HG03064 (cell line): ENCODE results near the gene IL17RE.
"Not testable (repeated sequence)": the region's sequence is repeated elsewhere in the genome, so short reads cannot be mapped to it uniquely, and the experiment has no call there.

ENCODE experiments used
- ATAC-seq: cut with Tn5 transposase; IDR thresholded peaks from one replicate; pipeline ENCODE4 v1.9.1; 2021; ENCODE audit warnings: low read depth; ENCODE audit not compliant: unreplicated experiment

Gene IL17RE

DNA sequence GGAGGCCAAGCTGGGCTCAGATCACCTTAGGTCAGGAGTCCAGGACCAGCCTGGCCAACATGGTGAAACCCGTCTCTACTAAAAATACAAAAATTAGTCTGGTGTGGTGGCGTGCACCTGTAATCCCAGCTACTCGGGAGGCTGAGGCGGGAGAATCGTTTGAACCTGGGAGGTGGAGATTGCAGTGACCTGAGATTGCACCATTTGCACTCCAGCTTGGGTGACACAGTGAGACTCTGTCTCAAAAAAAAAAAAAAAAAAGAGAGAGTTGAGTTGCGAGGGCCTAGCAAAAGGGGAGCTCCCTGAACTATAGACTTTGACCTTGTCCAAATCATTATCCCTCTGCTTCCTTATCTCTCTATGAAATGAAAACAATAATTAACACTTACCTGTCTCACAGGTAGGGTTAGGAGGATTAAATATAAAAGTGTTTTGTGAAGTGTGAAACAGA is 1.7 kb upstream of the IL17RE start:
- not testable (repeated sequence) for ATAC-seq

DNA sequence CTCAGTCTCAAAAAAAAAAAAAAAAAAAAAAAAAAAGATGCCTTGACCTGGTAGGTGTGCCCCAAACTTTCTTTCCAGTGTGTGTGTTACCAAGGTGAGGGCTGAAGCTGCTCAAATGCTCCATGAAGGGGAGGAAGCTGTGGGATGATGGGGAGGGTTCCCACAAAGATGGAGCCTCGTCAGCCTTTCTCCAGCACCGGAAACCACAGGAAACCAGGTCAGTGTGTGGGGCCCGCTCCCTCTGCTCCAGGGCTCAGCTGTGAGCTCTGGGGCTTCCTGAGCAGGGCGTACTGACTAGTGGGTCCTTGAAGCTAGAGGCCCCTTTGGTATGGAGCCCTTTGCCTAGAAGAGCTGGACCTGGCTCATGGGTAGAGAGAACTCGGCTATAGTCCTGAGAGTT is 681 bp upstream of the IL17RE start:
- no peak for ATAC-seq

DNA sequence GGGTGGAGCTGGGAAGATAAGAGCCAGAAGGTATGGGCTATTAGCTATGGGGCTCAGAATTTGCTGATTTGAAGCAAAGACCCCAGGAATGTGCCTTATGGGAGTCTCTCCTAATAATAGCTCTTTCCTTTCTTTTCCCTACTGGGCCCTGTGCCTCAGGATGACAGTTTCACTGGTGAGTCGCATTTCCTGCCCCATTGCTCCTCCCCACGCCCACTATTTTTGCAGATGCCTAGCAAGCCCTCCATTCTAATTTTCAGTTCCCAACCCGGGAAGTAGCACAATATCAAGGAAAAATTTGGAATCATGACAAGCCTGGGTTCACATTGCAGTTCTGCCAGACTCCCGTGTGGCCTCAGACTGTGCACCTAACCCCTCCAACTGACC is 583 bp downstream of the IL17RE start:
- no peak for ATAC-seq

DNA sequence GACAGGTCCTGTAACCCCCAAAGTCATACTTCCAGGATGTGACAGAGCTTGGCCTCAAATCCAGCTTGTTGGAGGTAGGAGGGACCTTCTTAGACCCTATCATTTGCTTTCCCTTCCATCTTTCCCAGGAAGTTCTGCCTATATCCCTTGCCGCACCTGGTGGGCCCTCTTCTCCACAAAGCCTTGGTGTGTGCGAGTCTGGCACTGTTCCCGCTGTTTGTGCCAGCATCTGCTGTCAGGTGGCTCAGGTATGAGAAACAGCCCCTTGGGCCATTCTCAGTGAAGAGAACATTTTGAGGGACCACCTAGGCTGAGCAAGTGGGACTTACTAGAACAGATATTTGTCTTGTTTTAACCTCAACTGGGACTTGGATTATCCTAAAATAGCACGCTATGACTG is 1.3 kb downstream of the IL17RE start:
- ATAC-seq: no peak

DNA sequence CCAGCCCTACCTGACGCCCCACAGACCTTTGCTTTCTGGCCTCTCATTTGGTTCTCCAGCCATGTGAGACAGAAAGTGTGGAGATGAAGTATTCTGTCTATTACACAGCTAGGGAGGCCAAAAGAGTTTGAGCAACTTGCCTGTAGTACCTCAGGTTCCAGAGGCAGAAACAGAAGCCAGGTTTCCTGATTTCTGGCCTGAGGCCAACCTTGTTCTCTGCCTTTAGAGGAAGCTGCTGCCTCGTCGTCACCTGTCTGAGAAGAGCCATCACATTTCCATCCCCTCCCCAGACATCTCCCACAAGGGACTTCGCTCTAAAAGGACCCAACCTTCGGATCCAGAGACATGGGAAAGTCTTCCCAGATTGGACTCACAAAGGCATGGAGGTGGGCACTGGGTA is 3.8 kb downstream of the IL17RE start:
- no peak for ATAC-seq

DNA sequence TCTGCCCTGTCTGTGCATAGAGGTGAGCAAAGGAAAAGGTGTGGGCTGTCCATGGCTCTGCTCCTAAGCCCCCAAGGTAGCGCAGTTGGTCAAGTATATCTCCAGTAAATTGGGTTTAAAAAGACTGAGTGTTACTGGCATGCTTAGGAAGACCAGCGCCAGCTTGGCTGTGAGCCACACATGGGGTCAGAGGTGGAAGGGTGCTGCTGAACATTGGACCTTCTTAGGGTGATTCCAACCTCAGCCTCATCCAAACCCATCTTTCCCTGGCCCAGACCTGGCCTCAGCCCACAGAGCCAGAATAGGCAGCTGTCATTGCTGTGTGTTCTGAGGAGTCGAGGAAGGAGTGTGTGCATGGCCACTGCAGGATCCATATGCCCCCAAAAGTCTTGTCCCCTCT is 5.6 kb downstream of the IL17RE start:
- no peak for ATAC-seq

DNA sequence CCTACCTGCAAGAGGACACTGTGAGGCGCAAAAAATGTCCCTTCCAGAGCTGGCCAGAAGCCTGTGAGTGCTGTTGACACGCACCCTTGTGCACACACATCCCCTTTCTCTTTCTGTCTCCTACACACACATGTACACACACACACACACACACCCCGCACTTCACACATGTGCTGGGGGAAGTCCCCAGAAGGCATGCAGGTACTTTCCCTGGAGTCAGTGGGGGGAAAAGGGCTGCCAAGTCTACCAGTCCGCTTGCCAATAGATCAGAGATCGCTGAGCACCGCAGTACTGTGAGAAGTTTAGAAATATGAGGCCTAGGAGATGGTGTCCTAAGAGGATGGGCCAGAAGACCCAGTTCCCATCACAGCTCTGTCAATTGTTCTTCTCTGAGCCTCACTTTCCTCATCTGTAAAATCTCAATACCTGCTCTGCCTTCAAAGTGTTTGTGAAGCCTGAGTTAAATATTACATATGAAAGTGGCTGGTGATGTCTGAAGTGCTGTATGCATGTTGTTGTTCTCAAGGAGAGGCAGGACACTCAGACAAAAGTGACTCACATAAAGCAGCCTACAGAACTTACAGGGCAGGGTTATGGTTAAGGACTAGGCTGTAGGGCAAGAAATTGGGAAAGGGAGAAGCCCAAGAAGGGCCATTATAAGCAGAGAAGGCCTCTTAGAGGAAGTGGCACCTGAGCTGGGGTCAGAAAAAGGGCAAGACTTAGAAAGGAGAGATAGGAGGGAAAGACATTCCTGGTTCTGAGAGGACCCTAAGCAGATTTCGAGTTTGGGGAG is 6.8 kb downstream of the IL17RE start:
- ATAC-seq: no peak

DNA sequence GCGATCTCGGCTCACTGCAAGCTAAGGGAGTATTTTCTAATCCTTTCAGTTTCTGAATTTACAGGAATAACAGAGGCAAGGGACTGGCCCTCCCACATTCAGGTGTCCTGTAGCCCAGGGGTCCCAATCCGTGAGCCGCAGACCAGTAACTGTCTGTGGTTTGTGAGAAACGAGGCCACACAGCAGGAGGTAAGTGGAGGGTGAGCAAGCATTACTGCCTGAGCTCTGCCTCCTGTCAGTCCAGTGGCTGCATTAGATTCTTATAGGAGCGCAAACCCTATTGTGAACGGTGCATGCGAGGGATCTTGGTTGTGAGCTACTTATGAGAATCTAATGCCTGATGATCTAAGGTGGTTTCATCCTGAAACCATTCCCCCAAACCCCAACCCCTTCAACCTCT is 9.2 kb downstream of the IL17RE start:
- ATAC-seq: no peak

DNA sequence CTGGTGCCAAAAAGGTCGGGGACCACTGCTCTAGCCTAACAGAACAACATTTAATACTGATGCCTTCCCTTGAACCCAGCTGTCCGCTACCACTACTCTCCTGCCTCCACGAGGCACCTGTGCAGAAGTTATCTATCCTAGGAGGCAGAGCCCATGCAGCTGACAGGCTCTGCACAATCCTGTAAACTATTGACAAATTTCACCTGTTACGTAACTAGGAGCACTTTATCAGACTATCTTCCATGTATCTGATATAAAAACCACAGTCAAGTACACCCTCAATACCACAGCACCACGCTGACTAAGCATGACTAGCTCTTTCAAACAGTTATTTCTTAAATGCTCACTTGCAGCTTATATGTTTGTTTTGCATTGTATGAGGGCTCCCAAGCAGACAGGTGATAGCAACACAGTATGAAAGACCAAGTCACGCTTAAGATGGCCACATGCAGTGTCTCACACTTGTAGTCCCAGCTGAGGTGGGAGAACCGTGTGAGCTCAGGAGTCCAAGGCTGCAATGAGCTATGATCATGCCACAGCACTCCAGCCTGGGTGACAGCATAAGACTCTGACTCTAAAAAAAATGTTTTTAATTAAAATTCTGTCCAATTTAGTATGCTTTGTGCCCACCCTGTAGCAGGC is 9.8 kb downstream of the IL17RE start:
- ATAC-seq: no peak

DNA sequence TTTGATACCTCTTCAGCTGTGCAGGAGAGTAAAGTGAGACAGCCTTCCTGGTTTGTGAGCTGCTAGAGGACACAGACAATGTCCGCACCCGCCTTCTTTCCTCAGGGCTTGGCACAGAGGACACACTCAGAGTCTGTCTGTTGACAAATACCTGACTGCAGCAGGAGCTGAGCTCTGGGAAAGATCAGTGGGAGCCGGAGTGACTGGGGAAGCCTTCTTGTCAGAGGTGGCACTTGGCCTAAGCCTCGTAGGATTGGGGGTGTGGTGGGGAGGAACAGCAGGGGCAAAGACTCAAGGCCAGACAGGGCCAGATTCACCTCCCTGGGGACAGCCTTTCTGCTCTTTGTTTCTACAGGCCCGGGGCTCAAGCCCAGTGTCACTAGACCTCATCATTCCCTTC is 11.0 kb downstream of the IL17RE start:
- ATAC-seq: no peak

DNA sequence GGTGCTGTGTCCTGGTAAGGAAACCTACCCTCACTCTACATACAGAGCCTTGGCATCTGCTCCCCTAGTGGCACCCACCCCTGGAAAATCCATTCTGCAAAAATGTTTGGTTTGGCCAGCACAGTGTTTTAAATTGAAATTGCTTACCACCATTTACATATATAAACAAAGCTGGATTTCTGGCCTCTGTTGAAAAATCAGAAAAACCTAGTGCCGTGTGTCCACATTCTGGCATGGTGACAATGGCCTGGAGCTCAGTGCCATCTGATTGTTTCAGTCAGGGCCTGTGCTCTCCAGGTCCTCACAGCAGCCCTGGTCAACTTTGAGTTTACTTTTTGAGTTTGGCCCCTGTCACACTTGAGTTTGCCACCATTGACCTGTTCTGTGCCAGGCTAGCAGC is 11.4 kb downstream of the IL17RE start:
- no peak for ATAC-seq

DNA sequence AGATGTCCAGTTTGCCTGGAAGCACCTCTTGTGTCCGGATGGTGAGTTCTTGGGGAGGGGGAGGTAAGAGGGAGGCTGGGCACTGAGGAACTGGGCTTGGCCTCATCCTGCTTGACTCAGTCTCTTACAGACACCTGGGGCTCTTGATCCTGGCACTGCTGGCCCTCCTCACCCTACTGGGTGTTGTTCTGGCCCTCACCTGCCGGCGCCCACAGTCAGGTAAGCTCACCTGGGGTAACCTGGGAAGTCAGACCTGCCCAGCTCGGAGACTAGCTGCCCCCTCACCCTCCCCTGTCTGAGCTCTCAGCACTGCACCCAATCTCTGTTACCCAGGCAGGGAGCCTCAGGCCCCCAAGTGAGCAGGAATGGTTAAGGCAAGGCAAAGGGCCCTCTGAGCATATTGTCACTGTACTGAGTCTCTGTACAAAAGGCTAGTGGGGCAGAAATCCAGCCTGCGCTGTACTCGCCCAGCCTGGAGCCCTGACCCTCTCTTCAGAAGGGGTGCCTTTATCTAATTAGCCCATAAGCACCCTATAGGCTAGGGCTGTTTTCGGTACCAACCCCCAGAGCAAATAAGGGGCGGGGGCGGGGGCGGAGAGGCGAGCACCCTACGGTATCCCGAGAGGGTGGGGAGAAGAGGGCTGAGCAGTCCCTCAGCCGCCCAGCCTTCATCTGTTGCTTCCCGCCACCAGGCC is 12.1 kb downstream of the IL17RE start:
- no peak for ATAC-seq

DNA sequence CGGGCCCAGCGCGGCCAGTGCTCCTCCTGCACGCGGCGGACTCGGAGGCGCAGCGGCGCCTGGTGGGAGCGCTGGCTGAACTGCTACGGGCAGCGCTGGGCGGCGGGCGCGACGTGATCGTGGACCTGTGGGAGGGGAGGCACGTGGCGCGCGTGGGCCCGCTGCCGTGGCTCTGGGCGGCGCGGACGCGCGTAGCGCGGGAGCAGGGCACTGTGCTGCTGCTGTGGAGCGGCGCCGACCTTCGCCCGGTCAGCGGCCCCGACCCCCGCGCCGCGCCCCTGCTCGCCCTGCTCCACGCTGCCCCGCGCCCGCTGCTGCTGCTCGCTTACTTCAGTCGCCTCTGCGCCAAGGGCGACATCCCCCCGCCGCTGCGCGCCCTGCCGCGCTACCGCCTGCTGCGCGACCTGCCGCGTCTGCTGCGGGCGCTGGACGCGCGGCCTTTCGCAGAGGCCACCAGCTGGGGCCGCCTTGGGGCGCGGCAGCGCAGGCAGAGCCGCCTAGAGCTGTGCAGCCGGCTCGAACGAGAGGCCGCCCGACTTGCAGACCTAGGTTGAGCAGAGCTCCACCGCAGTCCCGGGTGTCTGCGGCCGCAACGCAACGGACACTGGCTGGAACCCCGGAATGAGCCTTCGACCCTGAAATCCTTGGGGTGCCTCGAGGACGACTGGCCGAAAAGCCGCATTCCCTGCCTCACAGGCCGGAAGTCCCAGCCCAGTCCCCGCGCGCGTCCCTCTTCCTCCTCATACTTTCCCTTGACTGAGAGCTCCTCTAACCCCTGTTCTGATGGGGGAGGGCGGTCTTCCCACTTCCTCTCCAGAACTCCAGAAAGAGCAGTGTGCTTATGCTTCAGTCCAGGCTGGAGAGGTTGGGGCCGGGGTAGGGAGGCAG is 12.8 kb downstream of the IL17RE start:
- ATAC-seq: no peak

DNA sequence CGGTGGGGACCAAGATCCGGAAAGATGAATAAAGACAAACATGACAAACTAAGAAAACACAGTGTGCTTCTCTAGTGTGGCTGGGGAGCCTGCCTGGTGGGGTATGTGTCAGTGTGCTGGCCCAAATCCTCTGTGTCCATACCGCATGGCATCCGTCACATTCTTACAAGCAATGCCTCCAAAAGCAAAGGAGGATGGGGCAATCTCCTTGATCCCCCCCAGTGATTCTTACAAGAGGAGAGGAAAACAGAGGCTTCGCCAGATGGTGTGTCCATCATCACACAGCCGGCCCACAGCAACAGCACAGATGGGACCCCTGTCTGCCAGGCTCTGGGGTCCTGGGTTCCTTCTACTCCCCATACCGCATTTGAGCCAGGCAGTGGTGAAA is 13.7 kb downstream of the IL17RE start:
- no peak for ATAC-seq

DNA sequence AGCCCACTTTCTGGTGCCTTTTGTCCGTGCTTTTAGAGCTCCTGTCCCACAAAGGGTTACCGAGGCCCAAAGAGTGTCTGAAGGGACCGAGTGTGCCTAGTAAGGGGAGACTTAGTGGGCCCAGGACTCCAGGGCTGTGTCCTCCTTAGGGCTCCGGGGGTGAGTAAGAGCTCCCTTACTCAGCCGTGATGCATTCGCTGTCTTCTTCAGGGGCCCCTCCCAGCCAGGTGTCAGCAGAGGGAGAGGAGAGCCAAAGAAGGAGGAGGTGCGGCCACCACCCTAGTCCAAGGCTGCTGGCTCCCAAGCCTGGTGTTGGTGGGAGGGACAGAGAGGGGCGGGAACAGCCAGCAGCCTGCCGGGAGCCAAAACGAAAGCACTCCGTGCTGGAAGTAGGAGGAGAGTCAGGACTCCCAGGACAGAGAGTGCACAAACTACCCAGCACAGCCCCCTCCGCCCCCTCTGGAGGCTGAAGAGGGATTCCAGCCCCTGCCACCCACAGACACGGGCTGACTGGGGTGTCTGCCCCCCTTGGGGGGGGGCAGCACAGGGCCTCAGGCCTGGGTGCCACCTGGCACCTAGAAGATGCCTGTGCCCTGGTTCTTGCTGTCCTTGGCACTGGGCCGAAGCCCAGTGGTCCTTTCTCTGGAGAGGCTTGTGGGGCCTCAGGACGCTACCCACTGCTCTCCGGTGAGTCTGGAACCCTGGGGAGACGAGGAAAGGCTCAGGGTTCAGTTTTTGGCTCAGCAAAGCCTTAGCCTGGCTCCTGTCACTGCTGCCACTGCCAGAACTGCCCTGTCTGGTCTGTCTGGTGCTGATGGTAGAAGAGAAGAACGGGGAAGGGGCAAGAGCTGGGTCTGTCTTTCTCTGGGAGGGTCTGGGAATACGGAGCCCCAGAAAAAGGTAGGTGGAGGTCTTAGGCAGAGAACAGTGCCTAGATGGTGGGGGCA is 14.4 kb downstream of the IL17RE start, which contains the start of gene IL17RC:
TSS of gene IL17RC (plus strand) at position 365 of the 947 bp plus-strand sequence. CDS start at position 583, 218 bp downstream.
- ATAC-seq: no peak

DNA sequence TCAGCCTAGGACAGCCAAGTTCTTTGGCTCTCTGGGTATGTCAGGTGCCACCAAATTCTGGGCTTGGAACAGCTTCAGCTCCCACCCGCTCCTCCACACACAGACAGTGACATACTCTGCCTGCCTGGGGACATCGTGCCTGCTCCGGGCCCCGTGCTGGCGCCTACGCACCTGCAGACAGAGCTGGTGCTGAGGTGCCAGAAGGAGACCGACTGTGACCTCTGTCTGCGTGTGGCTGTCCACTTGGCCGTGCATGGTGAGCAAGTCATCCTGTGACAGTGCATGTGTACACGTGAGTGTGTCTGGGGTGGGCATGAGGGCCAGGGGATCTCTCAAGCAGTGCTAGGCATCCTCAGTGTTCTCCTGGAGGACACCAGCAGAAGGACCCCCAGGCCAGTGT is 15.2 kb downstream of the IL17RE start:
- no peak for ATAC-seq

DNA sequence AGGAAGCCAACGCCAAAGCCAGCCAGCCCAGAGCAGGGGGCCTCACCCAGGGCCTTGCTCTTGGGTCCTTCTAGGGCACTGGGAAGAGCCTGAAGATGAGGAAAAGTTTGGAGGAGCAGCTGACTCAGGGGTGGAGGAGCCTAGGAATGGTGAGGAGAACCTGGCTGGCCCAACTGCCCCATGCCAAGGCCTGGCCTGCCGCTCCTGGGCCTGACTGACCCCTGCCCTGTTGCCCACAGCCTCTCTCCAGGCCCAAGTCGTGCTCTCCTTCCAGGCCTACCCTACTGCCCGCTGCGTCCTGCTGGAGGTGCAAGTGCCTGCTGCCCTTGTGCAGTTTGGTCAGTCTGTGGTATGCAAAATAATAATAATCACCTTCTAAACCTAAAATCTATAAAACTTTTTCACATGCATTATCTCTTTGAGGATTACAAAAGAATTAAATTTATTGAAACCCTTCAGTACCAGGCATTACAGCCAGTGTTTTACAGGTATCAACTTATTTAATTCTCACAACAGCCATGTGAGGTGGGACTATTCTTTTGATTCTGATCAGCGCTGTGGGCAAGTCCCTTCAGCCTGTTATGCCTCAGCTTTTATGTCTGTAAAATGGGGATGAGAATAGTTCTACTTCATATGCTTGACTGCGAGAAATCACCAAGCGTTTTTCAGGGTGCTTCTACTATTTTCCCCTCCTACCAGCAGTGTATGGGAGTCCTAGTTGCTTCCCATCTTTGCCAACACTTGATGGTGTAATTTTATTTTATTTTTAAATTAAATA is 15.8 kb downstream of the IL17RE start:
- ATAC-seq: no peak

DNA sequence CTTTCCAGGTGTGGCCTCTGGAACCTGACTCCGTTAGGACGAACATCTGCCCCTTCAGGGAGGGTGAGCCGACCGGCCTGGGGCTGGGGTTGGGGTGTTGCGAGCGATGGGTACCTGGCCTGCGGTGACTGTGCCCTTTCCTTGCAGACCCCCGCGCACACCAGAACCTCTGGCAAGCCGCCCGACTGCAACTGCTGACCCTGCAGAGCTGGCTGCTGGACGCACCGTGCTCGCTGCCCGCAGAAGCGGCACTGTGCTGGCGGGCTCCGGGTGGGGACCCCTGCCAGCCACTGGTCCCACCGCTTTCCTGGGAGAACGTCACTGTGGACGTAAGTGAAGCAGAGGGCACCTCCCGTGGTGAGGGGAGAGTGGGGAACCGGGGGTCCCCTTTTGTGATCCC is 25.5 kb downstream of the IL17RE start:
- ATAC-seq: no peak
